Central memory CD8-positive, alpha-beta T cell (primary cell): ENCODE data around the gene GRID1.
"Not testable (repeated sequence)": the region's sequence is repeated elsewhere in the genome, so short reads cannot be mapped to it uniquely, and the experiment has no call there.

Experiments used
- ATAC-seq: fragments of 150-1000 bp; cut with Tn5 transposase; replicated peaks from 2 replicates; pipeline ENCODE4 v1.10.0; 2022; ENCODE audit warnings: mild to moderate bottlenecking, moderate FRiP score, moderate number of reproducible peaks; ENCODE audit not compliant: poor library complexity, severe bottlenecking; ENCODE audit errors: extremely low read depth
- DNase-seq, 2 donors: peaks; one replicate each; pipeline ENCODE4 v3.0.0; 2021; ENCODE audit warnings: low spot score in 2 of 2
- H3K27ac Mint-ChIP-seq: one replicate; pipeline ENCODE4 v1.8.0; 2022; ENCODE audit warnings: low read depth, mild to moderate bottlenecking, moderate library complexity, mixed read lengths
- H3K27me3 Mint-ChIP-seq: one replicate; pipeline ENCODE4 v1.8.0; 2022; ENCODE audit warnings: mixed read lengths
- H3K36me3 Mint-ChIP-seq: one replicate; pipeline ENCODE4 v1.8.0; 2022; ENCODE audit warnings: mild to moderate bottlenecking, moderate library complexity, mixed read lengths; ENCODE audit not compliant: insufficient read depth
- H3K4me1 Mint-ChIP-seq: one replicate; pipeline ENCODE4 v1.8.0; 2022; ENCODE audit warnings: mixed read lengths
- H3K4me3 Mint-ChIP-seq: one replicate; pipeline ENCODE4 v1.8.0; 2022; ENCODE audit warnings: mild to moderate bottlenecking, moderate library complexity, mixed read lengths
- H3K9me3 Mint-ChIP-seq: one replicate; pipeline ENCODE4 v1.8.0; 2022; ENCODE audit warnings: mixed read lengths

Gene GRID1

GRCh38 chr10:86389109-86389440 lies 22.5 kb upstream of the GRID1 start:
- H3K27ac Mint-ChIP-seq, DNase-seq, ATAC-seq, H3K36me3 Mint-ChIP-seq, H3K9me3 Mint-ChIP-seq, H3K4me1 Mint-ChIP-seq: not testable (repeated sequence)
- peaks cover 66% of the 10 kb centered on the region for H3K27me3 Mint-ChIP-seq
- peak overlapping the region; percentile 47 for H3K4me3 Mint-ChIP-seq

- no peak for ATAC-seq
Measured at GRCh38 chr10:86388119-86388704, 21.6 kb upstream of the GRID1 start.

GRCh38 chr10:86387178-86387794 lies 20.7 kb upstream of the GRID1 start:
- H3K4me3 Mint-ChIP-seq = no peak overlapping the region
- H3K27ac Mint-ChIP-seq = no peak overlapping the region
- DNase-seq (no peak), ATAC-seq (no peak)
- peaks cover 72% of the 10 kb centered on the region for H3K27me3 Mint-ChIP-seq
- no peaks in the 10 kb centered on the region for H3K9me3 Mint-ChIP-seq
- no peaks in the 10 kb centered on the region for H3K36me3 Mint-ChIP-seq
- H3K4me1 Mint-ChIP-seq = no peaks in the 10 kb centered on the region

More at GRCh38 chr10:86388119-86388704, 21.6 kb upstream of the GRID1 start:
- Mint-ChIP-seq H3K36me3 (no peaks in the 10 kb centered on the region), H3K27me3 (peaks cover 72% of the 10 kb centered on the region), H3K4me3 (no peak overlapping the region), H3K9me3 (no peaks in the 10 kb centered on the region), H3K4me1 (no peaks in the 10 kb centered on the region), H3K27ac (no peak overlapping the region)
- DNase-seq = no peak

- H3K27me3 Mint-ChIP-seq = peaks cover 68% of the 10 kb centered on the region
Measured at GRCh38 chr10:86385806-86386205, 19.2 kb upstream of the GRID1 start.

GRCh38 chr10:86377797-86378146 lies 11.2 kb upstream of the GRID1 start:
- Mint-ChIP-seq H3K27me3 (peaks cover 61% of the 10 kb centered on the region), H3K36me3 (no peaks in the 10 kb centered on the region), H3K27ac (no peak overlapping the region), H3K9me3 (no peaks in the 10 kb centered on the region), H3K4me1 (no peaks in the 10 kb centered on the region), H3K4me3 (no peak overlapping the region)
- ATAC-seq = no peak
- no peak for DNase-seq

More at GRCh38 chr10:86385806-86386205, 19.2 kb upstream of the GRID1 start:
- no peaks in the 10 kb centered on the region for H3K36me3 Mint-ChIP-seq
- DNase-seq (no peak), ATAC-seq (no peak)
- no peaks in the 10 kb centered on the region for H3K4me1 Mint-ChIP-seq
- no peaks in the 10 kb centered on the region for H3K9me3 Mint-ChIP-seq
- no peak overlapping the region for H3K4me3 Mint-ChIP-seq
- no peak overlapping the region for H3K27ac Mint-ChIP-seq

- H3K27ac Mint-ChIP-seq = no peak overlapping the region
- peaks cover 68% of the 10 kb centered on the region for H3K27me3 Mint-ChIP-seq
- H3K4me3 Mint-ChIP-seq = no peak overlapping the region
- peak; percentile 81 for ATAC-seq
- H3K36me3 Mint-ChIP-seq = no peaks in the 10 kb centered on the region
- DNase-seq = peak; percentile 66 to 85
- H3K4me1 Mint-ChIP-seq = no peaks in the 10 kb centered on the region
- H3K9me3 Mint-ChIP-seq = no peaks in the 10 kb centered on the region
Measured at GRCh38 chr10:86376852-86377796, 10.5 kb upstream of the GRID1 start.

GRCh38 chr10:86376403-86376802 lies 9.8 kb upstream of the GRID1 start:
- DNase-seq = no peak
- no peak overlapping the region for H3K27ac Mint-ChIP-seq
- H3K4me3 Mint-ChIP-seq = no peak overlapping the region

GRCh38 chr10:86375204-86375603 lies 8.6 kb upstream of the GRID1 start:
- Mint-ChIP-seq H3K36me3 (no peaks in the 10 kb centered on the region), H3K27ac (no peak overlapping the region), H3K4me3 (no peak overlapping the region), H3K9me3 (no peaks in the 10 kb centered on the region), H3K27me3 (peaks cover 67% of the 10 kb centered on the region), H3K4me1 (no peaks in the 10 kb centered on the region)
- DNase-seq (no peak), ATAC-seq (no peak)

More at GRCh38 chr10:86376403-86376802, 9.8 kb upstream of the GRID1 start:
- Mint-ChIP-seq H3K27me3 (peaks cover 67% of the 10 kb centered on the region), H3K4me1 (no peaks in the 10 kb centered on the region), H3K9me3 (no peaks in the 10 kb centered on the region), H3K36me3 (no peaks in the 10 kb centered on the region)
- no peak for ATAC-seq

GRCh38 chr10:86374664-86375063 lies 8.1 kb upstream of the GRID1 start:
- Mint-ChIP-seq H3K4me1 (no peaks in the 10 kb centered on the region), H3K9me3 (no peaks in the 10 kb centered on the region), H3K36me3 (no peaks in the 10 kb centered on the region), H3K4me3 (no peak overlapping the region), H3K27ac (no peak overlapping the region), H3K27me3 (peaks cover 68% of the 10 kb centered on the region)
- DNase-seq = no peak
- no peak for ATAC-seq

GRCh38 chr10:86373828-86374227 lies 7.2 kb upstream of the GRID1 start:
- DNase-seq (no peak), ATAC-seq (no peak)
- Mint-ChIP-seq H3K4me3 (no peak overlapping the region), H3K27me3 (peaks cover 68% of the 10 kb centered on the region), H3K9me3 (no peaks in the 10 kb centered on the region), H3K27ac (no peak overlapping the region), H3K36me3 (no peaks in the 10 kb centered on the region), H3K4me1 (no peaks in the 10 kb centered on the region)

GRCh38 chr10:86373251-86373650 lies 6.7 kb upstream of the GRID1 start:
- DNase-seq = no peak
- Mint-ChIP-seq H3K27me3 (peaks cover 68% of the 10 kb centered on the region), H3K27ac (no peak overlapping the region), H3K4me1 (no peaks in the 10 kb centered on the region), H3K36me3 (no peaks in the 10 kb centered on the region), H3K4me3 (no peak overlapping the region), H3K9me3 (no peaks in the 10 kb centered on the region)
- no peak for ATAC-seq

- Mint-ChIP-seq H3K4me3 (no peak overlapping the region), H3K27me3 (peaks cover 68% of the 10 kb centered on the region), H3K27ac (no peak overlapping the region), H3K4me1 (no peaks in the 10 kb centered on the region), H3K36me3 (no peaks in the 10 kb centered on the region), H3K9me3 (no peaks in the 10 kb centered on the region)
- ATAC-seq (no peak), DNase-seq (no peak)
Measured at GRCh38 chr10:86372784-86373239, 6.2 kb upstream of the GRID1 start.
